Endothelial cell of umbilical vein (primary cell): ENCODE results near the gene RAB4B. TPM values are rescaled to one million over a fixed set of nuclear protein-coding genes. Genes with fewer than 3 reads are reported as not detected.
"Not testable (repeated sequence)": the region's sequence is repeated elsewhere in the genome, so short reads cannot be mapped to it uniquely, and the experiment has no call there.

Experiments
- BruUV-seq: library from RNA; stranded (reverse); fragments of 400-500 nt; replicated peaks from 2 replicates; lab custom pipeline; 2021; lab: Mats Ljungman, UMichigan
- CTCF ChIA-PET: fragments of 300-600, 350-600 bp; sonication (Branson Sonifier 250); formaldehyde crosslinking; loops from one replicate; lab custom pipeline; 2021; ENCODE audit warnings: antibody characterized with exemption, inconsistent platforms; lab: Charles Lee
- POLR2A ChIA-PET: fragments of 300-600, 350-600 bp; sonication (Branson Sonifier 250); formaldehyde crosslinking; loops from one replicate; lab custom pipeline; 2021; ENCODE audit warnings: antibody characterized with exemption, inconsistent platforms; lab: Charles Lee
- DNase-seq: peaks from one replicate; pipeline ENCODE4 v3.0.0-alpha.2; 2011; ENCODE audit warnings: low read depth, low spot score
- FAIRE-seq: peaks from 2 replicates; lab custom pipeline; 2011; peaks lifted over from hg19 to GRCh38; lab: Jason Lieb, UNC
- H2AFZ ChIP-seq: 2 replicates; pipeline ENCODE4 v1.6.0; 2012; ENCODE audit warnings: low read depth, low read length, control low read depth, inconsistent platforms
- H3K27ac ChIP-seq: 2 replicates; pipeline ENCODE4 v1.5.1; 2011; ENCODE audit warnings: low read depth, mild to moderate bottlenecking, control low read depth, low read length, moderate library complexity; ENCODE audit not compliant: insufficient read depth
- H3K27me3 ChIP-seq, 2 experiments: 2 replicates each; pipeline versions ENCODE4 v1.6.0 to v1.6.1; 2011; ENCODE audit warnings: low read length in 2 of 2, mixed read lengths in 1 of 2; ENCODE audit not compliant: control insufficient read depth in 2 of 2, insufficient read depth in 2 of 2
- H3K36me3 ChIP-seq, 2 experiments: 2 replicates in 1 of 2; 3 replicates in 1 of 2; pipeline ENCODE4 v1.5.1; 2011; ENCODE audit warnings: low read length in 2 of 2, mild to moderate bottlenecking in 1 of 2, moderate library complexity in 1 of 2; ENCODE audit not compliant: control insufficient read depth in 2 of 2, insufficient read depth in 2 of 2; ENCODE audit errors: extremely low read depth in 1 of 2
- H3K4me1 ChIP-seq: 3 replicates; pipeline ENCODE4 v1.5.1; 2011; ENCODE audit warnings: mild to moderate bottlenecking, low read length; ENCODE audit not compliant: control insufficient read depth, insufficient read depth; ENCODE audit errors: extremely low read depth
- H3K4me2 ChIP-seq: 2 replicates; pipeline ENCODE4 v1.6.1; 2011; ENCODE audit warnings: low read length, control low read depth, mixed read lengths; ENCODE audit not compliant: insufficient read depth
- H3K4me3 ChIP-seq, 3 experiments: fragments of 200-600 bp in 1 of 3; sonication (generic), shearing (Covaris generic) in 1 of 3; replicated peaks in 1 of 3; 2 replicates each; pipeline ENCODE4 v1.5.1; 2011 to 2016; ENCODE audit warnings: control low read depth in 3 of 3, low read length in 3 of 3, mild to moderate bottlenecking in 2 of 3, inconsistent platforms in 1 of 3, low read depth in 1 of 3, moderate library complexity in 1 of 3; ENCODE audit not compliant: insufficient read depth in 1 of 3
- H3K79me2 ChIP-seq: 2 replicates; pipeline ENCODE4 v1.6.0; 2012; ENCODE audit warnings: low read length, inconsistent platforms; ENCODE audit not compliant: control insufficient read depth, insufficient read depth
- H3K9ac ChIP-seq: replicated peaks from 2 replicates; pipeline ENCODE3; 2011; ENCODE audit warnings: low read length, control low read depth; ENCODE audit not compliant: insufficient read depth; ENCODE audit errors: extremely low read depth
- H3K9me1 ChIP-seq: replicated peaks from 3 replicates; pipeline ENCODE4 v1.6.0; 2011; ENCODE audit warnings: mild to moderate bottlenecking, low read length; ENCODE audit not compliant: control insufficient read depth, insufficient read depth; ENCODE audit errors: extremely low read depth
- H3K9me3 ChIP-seq: replicated peaks from 2 replicates; pipeline ENCODE4 v1.5.1; 2012; ENCODE audit warnings: low read length, inconsistent platforms; ENCODE audit not compliant: control insufficient read depth, insufficient read depth
- H4K20me1 ChIP-seq: replicated peaks from 2 replicates; pipeline ENCODE3; 2011; ENCODE audit warnings: mild to moderate bottlenecking, low read length; ENCODE audit not compliant: control insufficient read depth, insufficient read depth; ENCODE audit errors: extremely low read depth
- EZH2 ChIP-seq: IDR thresholded peaks from 2 replicates; pipeline ENCODE4 v1.6.1; 2012; ENCODE audit warnings: borderline replicate concordance, low read depth, mild to moderate bottlenecking, moderate library complexity, low read length, inconsistent platforms; ENCODE audit not compliant: severe bottlenecking
- FOS ChIP-seq: IDR thresholded peaks from 2 replicates; pipeline ENCODE4 v1.6.1; 2011; ENCODE audit warnings: mild to moderate bottlenecking, low read length, moderate library complexity, borderline replicate concordance; ENCODE audit not compliant: insufficient read depth
- GATA2 ChIP-seq: IDR thresholded peaks from 2 replicates; pipeline ENCODE4 v1.7.0; 2011; ENCODE audit warnings: low read depth, mild to moderate bottlenecking, moderate library complexity, mixed read lengths, low read length; ENCODE audit not compliant: insufficient read length, insufficient read depth
- JUN ChIP-seq: IDR thresholded peaks from 2 replicates; pipeline ENCODE4 v1.6.1; 2011; ENCODE audit warnings: borderline replicate concordance, low read depth; ENCODE audit not compliant: insufficient read length, insufficient read depth
- MYC ChIP-seq: IDR thresholded peaks from one replicate; pipeline ENCODE4 v1.6.1; 2011; ENCODE audit warnings: mild to moderate bottlenecking, low read depth, low read length
- POLR2A ChIP-seq: IDR thresholded peaks from 2 replicates; pipeline ENCODE4 v1.6.1; 2012; ENCODE audit warnings: low read depth, mild to moderate bottlenecking, control low read depth, low read length
- POLR2AphosphoS5 ChIP-seq: IDR thresholded peaks from 2 replicates; pipeline ENCODE4 v1.6.1; 2012; ENCODE audit warnings: low read depth, mild to moderate bottlenecking, control low read depth, low read length, moderate library complexity; ENCODE audit not compliant: insufficient read depth
- dilution Hi-C: fragments of 300-500 bp; cut with MboI; formaldehyde crosslinking; loops from one replicate; pipeline ENCODE4 v1.15.0; 2019; ENCODE audit warnings: low sequenced_read_pairs; ENCODE audit not compliant: extremely low pct_ligation_motif_present
- intact Hi-C: fragments of 100-400 bp; cut with micrococcal nuclease; formaldehyde crosslinking; loops from one replicate; pipeline ENCODE4 v1.10.0; 2022
- polyA plus RNA-seq, 4 experiments: library from polyadenylated mRNA; depleted of rRNA in 3 of 4; stranded (reverse) in 3 of 4; unstranded in 1 of 4; fragments of >200 nt; gene quantifications; 2 replicates each; pipeline versions ENCODE4 v1.2.1 to v1.2.3, GENCODE V29; 2011 to 2012; ENCODE audit warnings: missing spikeins in 1 of 4
- total RNA-seq: library from RNA; stranded (reverse); gene quantifications from 2 replicates; pipeline ENCODE4 v1.2.3, GENCODE V29; 2021
- TF ChIP-seq, protein P1 (sequence below), 2 donors: IDR thresholded peaks; 1 replicate in 1 of 2; 2 replicates in 1 of 2; pipeline ENCODE4 v1.5.1; 2011; ENCODE audit warnings: low read length in 2 of 2, mild to moderate bottlenecking in 2 of 2, moderate library complexity in 2 of 2, control low read depth in 1 of 2, inconsistent platforms in 1 of 2, low read depth in 1 of 2; ENCODE audit not compliant: insufficient read depth in 1 of 2; ENCODE audit errors: extremely low read depth in 1 of 2
- TF ChIP-seq, protein P2 (sequence below): IDR thresholded peaks from 2 replicates; pipeline ENCODE4 v1.6.1; 2011; ENCODE audit not compliant: insufficient read depth, insufficient read length

The RAB4B gene
- total and polyA plus RNA-seq, 2 donors (not counting 3 experiments of a cell fraction or from before 2014, with no cell fraction given), result 33.6 to 61.0 TPM

DNA sequence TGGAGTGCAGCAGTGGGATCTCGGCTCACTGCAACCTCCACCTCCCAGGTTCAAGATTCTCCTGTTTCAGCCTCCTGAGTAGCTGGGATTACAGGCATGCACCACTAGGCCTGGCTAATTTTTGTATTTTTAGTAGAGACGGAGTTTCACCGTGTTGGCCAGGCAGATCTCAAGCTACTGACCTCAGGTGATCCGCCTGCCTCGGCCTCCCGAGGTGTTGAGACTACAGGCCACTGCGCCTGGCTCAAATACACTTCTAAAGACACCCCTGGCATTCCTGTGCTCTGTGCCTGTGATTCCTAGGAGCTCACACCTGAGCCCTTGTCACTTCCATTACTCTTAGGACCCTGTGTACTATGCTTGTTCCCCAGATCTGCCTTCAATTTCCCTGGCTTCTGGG lies 34.5 kb downstream of the RAB4B start:
- H3K4me3 ChIP-seq, H2AFZ ChIP-seq, H3K27ac ChIP-seq, H4K20me1 ChIP-seq, H3K9ac ChIP-seq, dilution Hi-C loops, intact Hi-C loops, BruUV-seq, H3K9me3 ChIP-seq, H3K9me1 ChIP-seq, H3K4me2 ChIP-seq, FAIRE-seq, DNase-seq, H3K27me3 ChIP-seq, H3K79me2 ChIP-seq: not testable (repeated sequence)
- Histone ChIP-seq H3K4me1 (peaks cover 10% of the 10 kb centered on the region), H3K36me3 (peaks cover 9 to 17% of the 10 kb centered on the region in 2 experiments)
- ChIA-PET POLR2A (interaction anchor here (0.7 kb wide), 1 partner anchor 167 kb away, joined by 3 read pairs; no protein-coding TSS in a partner anchor), CTCF (interaction anchor here (1.5 to 2.1 kb wide), 2 partner anchors 14 to 149 kb away, joined by 3 to 5 read pairs; partner anchors contain the start of gene EGLN2)

DNA sequence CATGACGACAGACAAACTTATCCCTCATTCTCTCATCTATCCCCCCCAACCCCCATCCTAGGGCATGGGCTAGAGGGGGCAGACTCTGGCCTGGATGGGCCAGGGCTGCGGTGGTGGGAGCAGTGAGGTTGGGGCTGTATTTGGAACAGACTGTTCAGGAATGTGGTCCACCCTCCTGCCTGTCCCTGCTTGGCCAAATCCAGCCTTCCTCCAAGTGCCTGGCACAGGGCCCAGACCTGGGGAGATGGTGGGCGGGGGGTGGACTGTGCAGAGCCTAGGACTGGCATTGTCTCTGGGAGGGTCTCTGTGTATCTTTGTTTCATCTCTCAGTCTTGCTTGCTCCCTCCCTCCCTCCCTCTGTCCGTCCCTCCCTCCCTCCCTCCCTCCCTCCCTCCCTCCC lies 35.1 kb downstream of the RAB4B start:
- Histone ChIP-seq H2AFZ (no peak overlapping the region), H3K4me2 (no peak overlapping the region), H3K79me2 (peaks cover 5% of the 10 kb centered on the region), H3K9me1 (no peaks in the 10 kb centered on the region), H3K9ac (no peak overlapping the region), H3K4me1 (peaks cover 10% of the 10 kb centered on the region), H3K36me3 (peaks cover 9 to 11% of the 10 kb centered on the region in 2 experiments), H3K4me3 (no peak overlapping the region), H3K27me3 (peaks cover 3 to 8% of the 10 kb centered on the region in 2 experiments), H3K27ac (no peak overlapping the region), H4K20me1 (no peaks in the 10 kb centered on the region), H3K9me3 (no peaks in the 10 kb centered on the region)
- CTCF ChIA-PET, result interaction anchor here (1.5 kb wide), 1 partner anchor 150 kb away, joined by 3 read pairs; no protein-coding TSS in a partner anchor
- intact Hi-C loops, result no loop called here
- FAIRE-seq (no peak), DNase-seq (no peak)
- dilution Hi-C loops, result no loop called here
- TF ChIP-seq, protein P1, sequence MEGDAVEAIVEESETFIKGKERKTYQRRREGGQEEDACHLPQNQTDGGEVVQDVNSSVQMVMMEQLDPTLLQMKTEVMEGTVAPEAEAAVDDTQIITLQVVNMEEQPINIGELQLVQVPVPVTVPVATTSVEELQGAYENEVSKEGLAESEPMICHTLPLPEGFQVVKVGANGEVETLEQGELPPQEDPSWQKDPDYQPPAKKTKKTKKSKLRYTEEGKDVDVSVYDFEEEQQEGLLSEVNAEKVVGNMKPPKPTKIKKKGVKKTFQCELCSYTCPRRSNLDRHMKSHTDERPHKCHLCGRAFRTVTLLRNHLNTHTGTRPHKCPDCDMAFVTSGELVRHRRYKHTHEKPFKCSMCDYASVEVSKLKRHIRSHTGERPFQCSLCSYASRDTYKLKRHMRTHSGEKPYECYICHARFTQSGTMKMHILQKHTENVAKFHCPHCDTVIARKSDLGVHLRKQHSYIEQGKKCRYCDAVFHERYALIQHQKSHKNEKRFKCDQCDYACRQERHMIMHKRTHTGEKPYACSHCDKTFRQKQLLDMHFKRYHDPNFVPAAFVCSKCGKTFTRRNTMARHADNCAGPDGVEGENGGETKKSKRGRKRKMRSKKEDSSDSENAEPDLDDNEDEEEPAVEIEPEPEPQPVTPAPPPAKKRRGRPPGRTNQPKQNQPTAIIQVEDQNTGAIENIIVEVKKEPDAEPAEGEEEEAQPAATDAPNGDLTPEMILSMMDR (IDR thresholded peaks at IDR 0.05; ENCODE audit: extremely low read depth in 1 of 2, insufficient read depth in 1 of 2, low read depth in 1 of 2, low read length in 2 of 2), result no peak
- TF ChIP-seq MYC (no peak), GATA2 (no peak), EZH2 (no peak), POLR2AphosphoS5 (no peak), FOS (no peak), POLR2A (no peak), JUN (no peak)
- TF ChIP-seq, protein P2, sequence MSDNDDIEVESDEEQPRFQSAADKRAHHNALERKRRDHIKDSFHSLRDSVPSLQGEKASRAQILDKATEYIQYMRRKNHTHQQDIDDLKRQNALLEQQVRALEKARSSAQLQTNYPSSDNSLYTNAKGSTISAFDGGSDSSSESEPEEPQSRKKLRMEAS, result no peak
- POLR2A ChIA-PET, result no interaction called here
- BruUV-seq, result no TSS peak
